ENCODE results near the gene ART3. TPM values are rescaled to one million over a fixed set of nuclear protein-coding genes. Genes with fewer than 3 reads are reported as not detected.

Gene ART3
- total and polyA plus RNA-seq, 9 of the 15 experiments (the other 6 are each of a cell fraction or from before 2014, with no cell fraction given) = 0.69 to 1.4 (median 1.1) TPM; not detected in 1

DNA sequence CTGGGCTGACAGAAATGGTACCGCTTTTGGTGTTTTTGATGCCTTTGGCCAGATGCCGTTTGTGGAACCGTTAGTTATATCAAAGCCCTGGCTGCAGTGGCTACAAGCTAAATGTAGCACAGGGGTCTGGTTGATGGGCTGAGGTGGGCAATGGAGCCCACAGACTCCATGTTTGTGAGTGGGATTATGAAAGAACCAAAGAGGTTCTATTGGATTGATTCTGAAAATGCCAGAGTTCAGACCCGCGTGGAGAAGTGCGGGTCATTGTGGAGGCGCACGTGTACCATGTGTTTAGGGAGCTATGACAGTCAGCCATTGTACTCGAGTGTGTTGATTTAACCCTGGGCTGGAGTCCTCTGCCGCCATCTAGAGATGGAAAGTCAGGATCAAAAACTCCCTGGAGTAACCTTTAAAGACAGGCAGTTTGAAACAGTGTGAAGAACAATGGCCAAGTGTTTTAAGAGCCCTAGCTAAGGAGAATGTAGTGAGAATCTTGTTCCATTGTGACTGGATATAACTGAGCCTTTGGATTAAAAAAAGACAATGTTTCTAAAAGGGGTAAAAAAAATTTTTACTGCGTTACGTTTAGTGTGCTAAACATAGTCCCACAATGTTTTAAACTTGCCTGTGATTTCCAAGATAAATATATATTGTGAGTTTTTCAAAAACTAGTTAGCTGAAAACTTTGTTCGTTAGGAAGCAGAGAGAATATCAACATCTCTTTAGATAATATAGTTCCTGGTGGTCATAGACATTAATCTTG is 12.7 kb downstream of the ART3 start (continued):
- TF ChIP-seq, protein P1, sequence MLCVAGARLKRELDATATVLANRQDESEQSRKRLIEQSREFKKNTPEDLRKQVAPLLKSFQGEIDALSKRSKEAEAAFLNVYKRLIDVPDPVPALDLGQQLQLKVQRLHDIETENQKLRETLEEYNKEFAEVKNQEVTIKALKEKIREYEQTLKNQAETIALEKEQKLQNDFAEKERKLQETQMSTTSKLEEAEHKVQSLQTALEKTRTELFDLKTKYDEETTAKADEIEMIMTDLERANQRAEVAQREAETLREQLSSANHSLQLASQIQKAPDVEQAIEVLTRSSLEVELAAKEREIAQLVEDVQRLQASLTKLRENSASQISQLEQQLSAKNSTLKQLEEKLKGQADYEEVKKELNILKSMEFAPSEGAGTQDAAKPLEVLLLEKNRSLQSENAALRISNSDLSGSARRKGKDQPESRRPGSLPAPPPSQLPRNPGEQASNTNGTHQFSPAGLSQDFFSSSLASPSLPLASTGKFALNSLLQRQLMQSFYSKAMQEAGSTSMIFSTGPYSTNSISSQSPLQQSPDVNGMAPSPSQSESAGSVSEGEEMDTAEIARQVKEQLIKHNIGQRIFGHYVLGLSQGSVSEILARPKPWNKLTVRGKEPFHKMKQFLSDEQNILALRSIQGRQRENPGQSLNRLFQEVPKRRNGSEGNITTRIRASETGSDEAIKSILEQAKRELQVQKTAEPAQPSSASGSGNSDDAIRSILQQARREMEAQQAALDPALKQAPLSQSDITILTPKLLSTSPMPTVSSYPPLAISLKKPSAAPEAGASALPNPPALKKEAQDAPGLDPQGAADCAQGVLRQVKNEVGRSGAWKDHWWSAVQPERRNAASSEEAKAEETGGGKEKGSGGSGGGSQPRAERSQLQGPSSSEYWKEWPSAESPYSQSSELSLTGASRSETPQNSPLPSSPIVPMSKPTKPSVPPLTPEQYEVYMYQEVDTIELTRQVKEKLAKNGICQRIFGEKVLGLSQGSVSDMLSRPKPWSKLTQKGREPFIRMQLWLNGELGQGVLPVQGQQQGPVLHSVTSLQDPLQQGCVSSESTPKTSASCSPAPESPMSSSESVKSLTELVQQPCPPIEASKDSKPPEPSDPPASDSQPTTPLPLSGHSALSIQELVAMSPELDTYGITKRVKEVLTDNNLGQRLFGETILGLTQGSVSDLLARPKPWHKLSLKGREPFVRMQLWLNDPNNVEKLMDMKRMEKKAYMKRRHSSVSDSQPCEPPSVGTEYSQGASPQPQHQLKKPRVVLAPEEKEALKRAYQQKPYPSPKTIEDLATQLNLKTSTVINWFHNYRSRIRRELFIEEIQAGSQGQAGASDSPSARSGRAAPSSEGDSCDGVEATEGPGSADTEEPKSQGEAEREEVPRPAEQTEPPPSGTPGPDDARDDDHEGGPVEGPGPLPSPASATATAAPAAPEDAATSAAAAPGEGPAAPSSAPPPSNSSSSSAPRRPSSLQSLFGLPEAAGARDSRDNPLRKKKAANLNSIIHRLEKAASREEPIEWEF (CRISPR knock-in tag; IDR thresholded peaks at IDR 0.05) = no peak
- TF ChIP-seq ZNF274 (IDR thresholded peaks at IDR 0.05; ENCODE audit: borderline replicate concordance, low read depth, low read length) (no peak), RBM34 (IDR thresholded peaks at IDR 0.05; ENCODE audit: borderline replicate concordance, insufficient read depth, low read length) (no peak), SUPT5H (IDR thresholded peaks at IDR 0.05) (no peak), PYGO2 (tag; IDR thresholded peaks at IDR 0.05) (no peak), ZC3H4 (CRISPR knock-in tag; IDR thresholded peaks at IDR 0.05; ENCODE audit: borderline replicate concordance) (no peak), TAF7 (tag; IDR thresholded peaks at IDR 0.05) (0 out of 2 replicates have a peak, but pooled peaks have one; percentile 34), TEAD1 (CRISPR knock-in tag; IDR thresholded peaks at IDR 0.05) (no peak), ZBTB1 (CRISPR knock-in tag; IDR thresholded peaks at IDR 0.05; ENCODE audit: borderline replicate concordance, low read depth) (no peak), SP1 (CRISPR knock-in tag; IDR thresholded peaks at IDR 0.05) (no peak), TAF15 (IDR thresholded peaks at IDR 0.05; ENCODE audit: low read depth, low read length) (no peak), FOXM1 (IDR thresholded peaks at IDR 0.05; ENCODE audit: low read depth) (no peak), FOXM1 (CRISPR knock-in tag; IDR thresholded peaks at IDR 0.05; ENCODE audit: low read depth) (no peak), ZNF239 (CRISPR knock-in tag; IDR thresholded peaks at IDR 0.05) (no peak), POU5F1 (IDR thresholded peaks at IDR 0.05; ENCODE audit: borderline replicate concordance, low read depth, low read length, partially characterized antibody) (no peak), WHSC1 (IDR thresholded peaks at IDR 0.05; ENCODE audit: low read length) (no peak), ZFP30 (CRISPR knock-in tag; IDR thresholded peaks at IDR 0.05; ENCODE audit: borderline replicate concordance) (no peak), DMBX1 (CRISPR knock-in tag; IDR thresholded peaks at IDR 0.05; ENCODE audit: borderline replicate concordance) (no peak), ETV1 (tag; conservative IDR thresholded peaks at IDR 0.05; ENCODE audit: low read depth) (no peak), JUNB (CRISPR knock-in tag; conservative IDR thresholded peaks at IDR 0.05) (no peak)
- TF ChIP-seq, protein P2, sequence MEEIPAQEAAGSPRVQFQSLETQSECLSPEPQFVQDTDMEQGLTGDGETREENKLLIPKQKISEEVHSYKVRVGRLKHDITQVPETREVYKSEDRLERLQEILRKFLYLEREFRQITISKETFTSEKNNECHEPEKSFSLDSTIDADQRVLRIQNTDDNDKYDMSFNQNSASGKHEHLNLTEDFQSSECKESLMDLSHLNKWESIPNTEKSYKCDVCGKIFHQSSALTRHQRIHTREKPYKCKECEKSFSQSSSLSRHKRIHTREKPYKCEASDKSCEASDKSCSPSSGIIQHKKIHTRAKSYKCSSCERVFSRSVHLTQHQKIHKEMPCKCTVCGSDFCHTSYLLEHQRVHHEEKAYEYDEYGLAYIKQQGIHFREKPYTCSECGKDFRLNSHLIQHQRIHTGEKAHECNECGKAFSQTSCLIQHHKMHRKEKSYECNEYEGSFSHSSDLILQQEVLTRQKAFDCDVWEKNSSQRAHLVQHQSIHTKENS (CRISPR knock-in tag; IDR thresholded peaks at IDR 0.05) = no peak
- TF ChIP-seq, protein P3, sequence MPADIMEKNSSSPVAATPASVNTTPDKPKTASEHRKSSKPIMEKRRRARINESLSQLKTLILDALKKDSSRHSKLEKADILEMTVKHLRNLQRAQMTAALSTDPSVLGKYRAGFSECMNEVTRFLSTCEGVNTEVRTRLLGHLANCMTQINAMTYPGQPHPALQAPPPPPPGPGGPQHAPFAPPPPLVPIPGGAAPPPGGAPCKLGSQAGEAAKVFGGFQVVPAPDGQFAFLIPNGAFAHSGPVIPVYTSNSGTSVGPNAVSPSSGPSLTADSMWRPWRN (IDR thresholded peaks at IDR 0.05; ENCODE audit: low read depth) = no peak
